ENCODE measurements around the gene PANK4.

The PANK4 gene

GRCh38 chr1:2544875-2545640 is 18.7 kb upstream of the PANK4 start:
- no peak for DNase-seq (ENCODE audit: low read depth)

- no peak for DNase-seq (ENCODE audit: low read depth)
Observed at GRCh38 chr1:2544093-2544874, 17.9 kb upstream of the PANK4 start.

- DNase-seq (ENCODE audit: low read depth): no peak
Observed at GRCh38 chr1:2543543-2544092, 17.2 kb upstream of the PANK4 start.

- DNase-seq (ENCODE audit: low read depth): no peak
Observed at GRCh38 chr1:2542246-2542915, 16.0 kb upstream of the PANK4 start.

GRCh38 chr1:2541619-2542245 is 15.3 kb upstream of the PANK4 start:
- no peak for DNase-seq (ENCODE audit: low read depth)

GRCh38 chr1:2540816-2541492 is 14.6 kb upstream of the PANK4 start:
- no peak for DNase-seq (ENCODE audit: low read depth)

- DNase-seq (ENCODE audit: low read depth): no peak
Observed at GRCh38 chr1:2539312-2539907, 13.0 kb upstream of the PANK4 start.

GRCh38 chr1:2538872-2539271 is 12.5 kb upstream of the PANK4 start:
- no peak for DNase-seq (ENCODE audit: low read depth)

GRCh38 chr1:2538376-2538775 is 12.0 kb upstream of the PANK4 start:
- DNase-seq (ENCODE audit: low read depth): no peak

GRCh38 chr1:2537784-2538115 is 11.4 kb upstream of the PANK4 start:
- DNase-seq (ENCODE audit: low read depth): no peak

GRCh38 chr1:2535981-2536380 is 9.6 kb upstream of the PANK4 start:
- DNase-seq (ENCODE audit: low read depth): no peak

- DNase-seq (ENCODE audit: low read depth): no peak
Observed at GRCh38 chr1:2535455-2535854, 9.1 kb upstream of the PANK4 start.

- no peak for DNase-seq (ENCODE audit: low read depth)
Observed at GRCh38 chr1:2534687-2535441, 8.5 kb upstream of the PANK4 start.

- no peak for DNase-seq (ENCODE audit: low read depth)
Observed at GRCh38 chr1:2534315-2534686, 7.9 kb upstream of the PANK4 start.

- no peak for DNase-seq (ENCODE audit: low read depth)
Observed at GRCh38 chr1:2533365-2533764, 7.0 kb upstream of the PANK4 start.

- no peak for DNase-seq (ENCODE audit: low read depth)
Observed at GRCh38 chr1:2532485-2533160, 6.2 kb upstream of the PANK4 start.

- DNase-seq (ENCODE audit: low read depth): no peak
Observed at GRCh38 chr1:2530513-2531361, 4.3 kb upstream of the PANK4 start.

GRCh38 chr1:2529784-2530512 is 3.6 kb upstream of the PANK4 start, which contains the start of gene HES5:
HES5 (minus strand) TSS chr1:2530263; CDS start chr1:2530164, 99 bp downstream.
- DNase-seq (ENCODE audit: low read depth): no peak

Data from GM04503 (cell line).